ENCODE results near the gene BTAF1. TPM values are rescaled to one million over a fixed set of nuclear protein-coding genes. Genes with fewer than 3 reads are reported as not detected.

The BTAF1 gene
- total RNA-seq, 1 donor from 2014 or later, result 38.0 TPM

- Mint-ChIP-seq H3K4me3 (ENCODE audit: low read depth) (no peak overlapping the region), H3K27me3 (no peaks in the 10 kb centered on the region), H3K4me1 (ENCODE audit: low read depth) (no peaks in the 10 kb centered on the region), H3K9me3 (ENCODE audit: low read depth) (no peaks in the 10 kb centered on the region), H3K27ac (no peak overlapping the region), H3K36me3 (ENCODE audit: insufficient read depth) (peaks cover 10% of the 10 kb centered on the region)
- no peak for DNase-seq (ENCODE audit: low spot score, unreplicated experiment)
- TF ChIP-seq CTCF (IDR thresholded peaks at IDR 0.05; ENCODE audit: unreplicated experiment), result no peak
These were observed 21.5 kb downstream of the BTAF1 start for GRCh38 chr10:91944880-91945630.

GRCh38 chr10:91953600-91954160, 30.1 kb downstream of the BTAF1 start:
- H3K36me3 Mint-ChIP-seq (ENCODE audit: insufficient read depth), result peaks cover 23% of the 10 kb centered on the region
- no peaks in the 10 kb centered on the region for H3K4me1 Mint-ChIP-seq (ENCODE audit: low read depth)
- DNase-seq (ENCODE audit: low spot score, unreplicated experiment), result no peak
- no peaks in the 10 kb centered on the region for H3K9me3 Mint-ChIP-seq (ENCODE audit: low read depth)
- H3K27ac Mint-ChIP-seq, result peak overlapping the region; percentile 33
- no peak for TF ChIP-seq CTCF (IDR thresholded peaks at IDR 0.05; ENCODE audit: unreplicated experiment)
- H3K4me3 Mint-ChIP-seq (ENCODE audit: low read depth), result no peak overlapping the region
- H3K27me3 Mint-ChIP-seq, result no peaks in the 10 kb centered on the region

- Mint-ChIP-seq H3K9me3 (ENCODE audit: low read depth) (no peaks in the 10 kb centered on the region), H3K36me3 (ENCODE audit: insufficient read depth) (peaks cover 30% of the 10 kb centered on the region), H3K4me3 (ENCODE audit: low read depth) (no peak overlapping the region), H3K27ac (no peak overlapping the region), H3K4me1 (ENCODE audit: low read depth) (no peaks in the 10 kb centered on the region), H3K27me3 (no peaks in the 10 kb centered on the region)
- no peak for DNase-seq (ENCODE audit: low spot score, unreplicated experiment)
- no peak for TF ChIP-seq CTCF (IDR thresholded peaks at IDR 0.05; ENCODE audit: unreplicated experiment)
These were observed 31.5 kb downstream of the BTAF1 start for GRCh38 chr10:91955114-91955513.

GRCh38 chr10:91957091-91957490, 33.5 kb downstream of the BTAF1 start:
- no peak overlapping the region for H3K4me3 Mint-ChIP-seq (ENCODE audit: low read depth)
- no peak overlapping the region for H3K27ac Mint-ChIP-seq
- H3K27me3 Mint-ChIP-seq, result no peaks in the 10 kb centered on the region
- no peak for TF ChIP-seq CTCF (IDR thresholded peaks at IDR 0.05; ENCODE audit: unreplicated experiment)
- no peaks in the 10 kb centered on the region for H3K9me3 Mint-ChIP-seq (ENCODE audit: low read depth)
- H3K4me1 Mint-ChIP-seq (ENCODE audit: low read depth), result no peaks in the 10 kb centered on the region
- no peak for DNase-seq (ENCODE audit: low spot score, unreplicated experiment)
- peaks cover 31% of the 10 kb centered on the region for H3K36me3 Mint-ChIP-seq (ENCODE audit: insufficient read depth)

- Mint-ChIP-seq H3K4me1 (ENCODE audit: low read depth) (no peaks in the 10 kb centered on the region), H3K4me3 (ENCODE audit: low read depth) (no peak overlapping the region), H3K9me3 (ENCODE audit: low read depth) (no peaks in the 10 kb centered on the region), H3K27me3 (no peaks in the 10 kb centered on the region), H3K27ac (no peak overlapping the region), H3K36me3 (ENCODE audit: insufficient read depth) (peaks cover 18% of the 10 kb centered on the region)
- DNase-seq (ENCODE audit: low spot score, unreplicated experiment), result no peak
- no peak for TF ChIP-seq CTCF (IDR thresholded peaks at IDR 0.05; ENCODE audit: unreplicated experiment)
These were observed 45.7 kb downstream of the BTAF1 start for GRCh38 chr10:91969297-91969696.
